GM08714 (cell line): ENCODE results near the gene ATP6V1G2.
"Not testable (repeated sequence)": the region's sequence is repeated elsewhere in the genome, so short reads cannot be mapped to it uniquely, and the experiment has no call there.

Source experiments
- H3K4me3 ChIP-seq: fragments of 200-500 bp; sonication (Bioruptor generic); 2 replicates; pipeline ENCODE4 v1.5.1; 2014; ENCODE audit warnings: mild to moderate bottlenecking, low read length, inconsistent platforms
- ZNF274 ChIP-seq: IDR thresholded peaks from 2 replicates; pipeline ENCODE4 v1.6.1; 2012; ENCODE audit warnings: mild to moderate bottlenecking, low read depth, low read length

Gene ATP6V1G2

GRCh38 chr6:31502586-31502985 lies 43.8 kb downstream of the ATP6V1G2 start:
- H3K4me3 ChIP-seq, result no peak overlapping the region
- no peak for TF ChIP-seq ZNF274

- not testable (repeated sequence) for H3K4me3 ChIP-seq
Measured at GRCh38 chr6:31499648-31500047, 46.8 kb downstream of the ATP6V1G2 start.

- H3K4me3 ChIP-seq, result peak overlapping the region; percentile 67; the same call in 1 of the 2 replicates
- TF ChIP-seq ZNF274, result no peak
Measured at GRCh38 chr6:31498748-31499147, 47.7 kb downstream of the ATP6V1G2 start.

GRCh38 chr6:31497531-31498476 lies 48.6 kb downstream of the ATP6V1G2 start, which contains the start of gene MICB:
Gene MICB, plus strand, starts transcription at chr6:31498145. Its CDS starts 49 bp downstream, at chr6:31498194.
- no peak for TF ChIP-seq ZNF274
- H3K4me3 ChIP-seq, result peak within 1 kb of the TSS; percentile 67

- H3K4me3 ChIP-seq, result peak overlapping the region; percentile 67; the same call in 1 of the 2 replicates
Measured at GRCh38 chr6:31496826-31497225, 49.6 kb downstream of the ATP6V1G2 start.

GRCh38 chr6:31495580-31495979 lies 50.8 kb downstream of the ATP6V1G2 start:
- peak overlapping the region; percentile 76 for H3K4me3 ChIP-seq
- no peak for TF ChIP-seq ZNF274
